Lung microvascular endothelial cell (primary cell): ENCODE measurements around the gene SIGLEC7. TPM values are rescaled to one million over a fixed set of nuclear protein-coding genes. Genes with fewer than 3 reads are reported as not detected.
"Not testable (repeated sequence)": the region's sequence is repeated elsewhere in the genome, so short reads cannot be mapped to it uniquely, and the experiment has no call there.

Experiments
- DNase-seq, 2 donors: peaks; one replicate each; pipeline versions ENCODE4 v3.0.0 to v3.0.0-alpha.2; 2010; ENCODE audit warnings: low read depth in 2 of 2
- total RNA-seq: library from RNA; depleted of rRNA; stranded (reverse); fragments of >200 nt; gene quantifications from 2 replicates; pipeline ENCODE4 v1.2.1, GENCODE V29; 2014

SIGLEC7 gene
- total RNA-seq, 1 donor from 2014 or later, result not detected

DNA sequence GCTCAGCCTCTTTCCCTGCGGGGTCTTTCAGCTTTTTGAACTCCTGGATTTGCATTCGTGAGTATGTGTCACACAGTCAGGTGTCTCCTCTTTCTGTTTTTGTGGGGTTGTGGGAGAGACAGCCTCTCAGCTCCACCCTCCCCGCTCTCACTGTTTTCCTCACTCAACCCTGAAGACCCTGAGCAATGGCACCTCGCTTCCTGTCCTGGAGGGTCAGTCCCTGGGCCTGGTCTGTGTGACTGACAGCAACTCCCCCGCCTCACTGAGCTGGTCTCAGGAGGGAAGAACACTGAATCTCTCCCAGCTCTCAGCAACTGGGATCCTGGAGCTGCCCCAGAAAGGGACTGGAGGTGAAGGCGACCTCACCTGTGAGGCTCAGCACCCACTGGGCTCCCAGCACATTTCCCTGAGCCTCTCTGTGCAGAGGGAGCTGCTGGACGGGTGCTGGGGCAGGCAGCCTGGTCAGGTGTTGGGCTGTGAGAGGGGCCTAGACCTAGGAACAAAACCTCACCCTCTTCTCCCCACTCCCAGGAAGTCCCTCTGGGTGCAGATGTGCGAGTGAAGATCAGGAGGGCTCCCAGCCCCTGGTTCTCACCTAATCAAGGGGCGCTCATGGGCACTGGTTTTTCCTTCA is 4.2 kb upstream of the SIGLEC7 start:
- no peak for DNase-seq

DNA sequence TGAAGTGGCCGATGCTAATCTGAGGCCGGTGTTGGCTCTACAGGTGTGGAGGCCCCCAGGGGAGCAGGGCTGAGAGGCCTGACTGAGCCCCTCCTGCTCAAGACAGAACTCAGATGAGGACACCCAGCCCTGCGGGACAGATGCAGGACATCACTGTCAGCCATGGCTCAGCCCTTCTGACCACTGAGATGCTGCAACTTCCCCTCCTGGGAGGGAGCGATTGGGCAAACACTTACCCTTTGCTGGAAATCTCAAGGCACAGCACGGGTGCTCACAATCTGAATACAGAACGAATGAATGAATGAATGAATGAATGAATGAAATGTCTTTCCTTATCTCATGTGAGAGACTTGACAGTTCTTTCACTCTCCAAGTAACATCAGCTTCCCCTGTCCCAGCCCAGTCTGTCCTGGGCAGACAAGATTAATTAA is 3.5 kb upstream of the SIGLEC7 start:
- DNase-seq, result no peak

DNA sequence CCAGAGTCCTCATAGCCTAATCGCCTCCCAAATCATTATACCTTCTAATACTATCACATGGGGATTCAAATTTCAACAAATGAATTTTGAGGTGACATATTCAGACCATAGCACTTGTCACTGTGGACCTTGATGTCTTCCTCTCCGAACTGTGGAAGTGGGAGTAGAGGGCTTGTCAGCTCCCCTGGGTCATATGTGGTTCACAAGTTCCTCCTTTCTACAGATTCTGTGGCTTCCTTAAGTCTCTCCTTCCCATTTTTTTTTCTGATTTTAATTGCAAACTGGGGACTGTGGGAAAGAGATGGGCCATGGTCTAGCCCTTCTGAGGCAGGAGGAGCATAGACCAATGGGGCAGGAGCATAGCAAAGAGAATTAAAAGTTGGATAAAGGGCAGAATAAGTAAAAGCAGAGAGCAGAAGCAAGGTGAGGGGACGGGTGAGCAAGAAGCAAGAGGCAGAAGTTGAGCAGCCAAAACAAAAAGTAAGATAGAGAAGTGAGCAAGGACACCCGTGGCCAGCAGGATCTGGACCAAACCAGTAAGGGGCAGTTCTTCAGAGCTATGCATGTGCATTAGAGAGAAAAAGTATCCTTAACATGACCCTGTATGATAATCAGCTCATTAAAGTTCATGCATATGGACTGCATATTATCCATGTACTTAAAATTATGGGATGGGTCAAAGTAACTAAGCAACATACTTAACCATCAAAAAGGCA is 2.6 kb upstream of the SIGLEC7 start:
- no peak for DNase-seq

DNA sequence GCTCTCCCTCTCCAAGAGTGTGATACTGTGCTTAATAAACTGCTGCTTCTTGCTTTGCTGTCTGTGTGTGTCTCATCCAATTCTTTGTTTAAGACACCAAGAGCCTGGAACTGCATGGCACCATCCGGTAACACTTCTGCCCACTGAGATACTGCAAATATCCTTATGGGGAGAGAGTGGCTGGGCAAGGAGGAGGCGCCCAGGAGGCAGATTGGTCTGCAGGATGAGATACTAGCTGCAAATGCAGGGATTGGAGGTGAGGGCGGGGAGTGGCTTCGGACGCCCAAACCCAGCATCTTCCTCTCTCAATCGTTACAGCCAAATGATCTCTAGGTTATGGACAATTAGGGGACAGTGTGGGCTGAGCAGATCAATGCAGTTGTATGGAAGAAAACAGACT is 1.7 kb upstream of the SIGLEC7 start:
- DNase-seq, result no peak

DNA sequence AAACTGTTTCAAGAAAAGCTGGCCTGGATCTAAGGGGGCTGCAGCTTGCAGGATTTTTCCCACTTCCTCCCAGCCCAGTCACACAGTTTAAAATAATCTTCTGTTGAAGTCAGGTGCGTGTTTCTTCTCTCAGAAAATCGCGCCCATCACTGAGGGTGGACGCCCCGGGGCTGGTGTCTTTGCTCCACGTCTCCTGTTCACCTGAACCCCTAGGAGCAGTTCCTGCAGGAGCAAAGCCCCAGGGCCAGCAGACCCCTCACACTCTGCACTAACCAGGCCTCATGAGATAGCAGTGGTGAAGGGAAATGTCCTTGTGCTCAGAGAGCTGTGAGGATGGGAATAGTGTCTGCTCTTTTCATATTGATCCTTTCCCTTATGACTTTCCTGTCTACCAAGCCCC is 920 bp upstream of the SIGLEC7 start:
- DNase-seq, result no peak

DNA sequence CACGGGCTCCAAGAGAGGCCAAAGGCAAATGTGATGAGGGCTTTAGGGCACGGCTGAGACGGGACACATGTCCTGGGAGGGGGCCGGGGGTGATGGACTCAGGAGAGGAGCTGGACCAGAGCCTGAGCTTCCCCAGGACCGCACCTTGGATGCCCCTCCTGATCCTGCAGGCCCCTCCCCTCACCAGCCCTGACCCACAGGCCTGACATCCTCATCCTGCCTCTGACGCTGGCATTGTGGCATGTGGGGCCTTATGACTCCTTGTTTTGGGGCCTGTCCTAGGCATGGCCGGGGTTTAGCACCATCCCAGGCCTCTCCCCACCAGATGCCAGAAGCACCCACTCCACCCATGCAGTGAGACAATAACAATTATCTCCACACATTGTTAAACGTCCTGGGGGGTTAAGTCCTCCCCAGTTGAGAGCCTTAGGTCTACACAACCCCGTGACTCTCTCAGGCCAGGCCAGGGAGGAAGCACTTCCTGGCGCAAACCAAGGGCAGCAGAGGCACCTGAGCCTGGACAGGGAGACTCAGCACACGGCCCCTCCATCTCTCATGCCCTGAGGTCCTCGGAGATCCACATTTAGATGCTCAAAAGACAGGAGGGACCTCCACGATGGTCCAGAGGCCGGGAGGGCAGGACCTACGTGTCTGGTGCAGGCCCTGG is 841 bp downstream of the SIGLEC7 start:
- not testable (repeated sequence) for DNase-seq

DNA sequence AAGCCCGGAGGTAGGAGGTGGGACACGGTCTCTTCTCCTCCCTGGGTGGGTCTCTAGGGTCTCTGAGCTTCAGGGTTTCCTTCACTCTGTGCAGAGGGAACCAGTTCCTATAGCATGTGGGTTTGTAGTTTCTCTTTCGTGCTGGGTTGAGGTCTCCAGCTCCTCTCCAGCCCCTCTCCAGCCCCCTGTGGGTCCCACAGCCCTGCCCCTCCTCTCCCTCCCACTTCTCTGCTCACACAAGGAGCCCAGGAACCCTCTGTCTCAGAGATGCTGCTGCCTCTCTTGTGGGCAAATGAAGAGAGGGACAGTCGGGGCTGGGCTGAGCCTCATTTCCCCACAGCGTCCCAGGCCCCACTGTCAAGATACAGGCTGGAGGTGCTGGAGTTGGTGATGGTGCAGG is 1.4 kb downstream of the SIGLEC7 start:
- DNase-seq, result no peak

DNA sequence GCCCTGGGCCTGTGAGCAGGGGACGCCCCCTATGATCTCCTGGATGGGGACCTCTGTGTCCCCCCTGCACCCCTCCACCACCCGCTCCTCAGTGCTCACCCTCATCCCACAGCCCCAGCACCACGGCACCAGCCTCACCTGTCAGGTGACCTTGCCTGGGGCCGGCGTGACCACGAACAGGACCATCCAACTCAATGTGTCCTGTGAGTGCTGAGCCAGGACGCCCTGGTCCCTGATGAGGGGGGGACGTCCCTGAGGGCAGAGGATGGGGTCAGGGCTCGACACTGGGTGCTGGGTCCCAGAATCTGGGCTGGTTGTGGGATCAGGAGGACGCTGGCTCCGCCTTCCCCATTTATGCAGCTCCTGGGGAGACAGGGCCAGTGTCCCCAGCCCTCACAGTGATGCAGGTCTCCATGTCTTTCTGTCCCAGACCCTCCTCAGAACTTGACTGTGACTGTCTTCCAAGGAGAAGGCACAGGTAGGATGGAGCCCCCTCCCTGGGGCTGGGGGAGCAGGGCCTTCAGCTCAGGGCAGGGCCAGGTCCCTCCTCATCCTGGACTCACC is 2.5 kb downstream of the SIGLEC7 start:
- DNase-seq, result no peak

DNA sequence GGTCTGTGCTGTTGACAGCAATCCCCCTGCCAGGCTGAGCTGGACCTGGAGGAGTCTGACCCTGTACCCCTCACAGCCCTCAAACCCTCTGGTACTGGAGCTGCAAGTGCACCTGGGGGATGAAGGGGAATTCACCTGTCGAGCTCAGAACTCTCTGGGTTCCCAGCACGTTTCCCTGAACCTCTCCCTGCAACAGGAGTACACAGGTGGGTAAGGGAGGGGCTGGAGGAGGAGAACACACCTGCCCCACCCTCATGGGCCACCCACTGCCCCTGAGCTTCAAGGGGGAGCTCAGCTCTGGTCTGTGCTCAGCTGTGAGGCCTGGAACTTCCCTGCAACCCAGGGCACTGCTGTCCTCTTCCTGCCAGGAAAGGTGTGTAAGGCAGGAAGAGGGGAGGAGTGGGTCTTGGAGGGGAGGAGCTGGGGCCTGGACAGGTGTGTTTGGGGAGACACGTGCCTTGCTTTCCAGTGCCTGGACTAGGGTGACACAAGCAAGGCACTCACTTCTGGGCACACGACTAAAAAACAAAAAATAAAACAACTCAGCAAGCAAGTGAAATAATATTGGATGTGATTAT is 3.9 kb downstream of the SIGLEC7 start:
- DNase-seq, result no peak

DNA sequence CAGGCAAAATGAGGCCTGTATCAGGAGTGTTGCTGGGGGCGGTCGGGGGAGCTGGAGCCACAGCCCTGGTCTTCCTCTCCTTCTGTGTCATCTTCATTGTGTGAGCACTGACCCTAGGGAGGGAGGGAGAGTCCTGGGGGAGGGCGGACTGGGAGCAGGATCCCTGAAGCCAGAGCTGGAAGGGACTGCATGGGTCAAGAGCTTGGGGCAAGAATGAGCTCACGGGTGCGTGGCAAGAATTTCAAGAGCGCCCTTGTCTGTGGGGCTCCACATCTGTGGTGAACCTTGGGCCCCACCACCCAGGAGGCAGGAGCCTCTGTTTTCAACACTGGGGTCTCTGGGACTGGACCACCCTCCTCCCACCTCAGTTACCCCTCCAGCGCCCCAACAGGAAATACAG is 4.7 kb downstream of the SIGLEC7 start:
- DNase-seq, result no peak

DNA sequence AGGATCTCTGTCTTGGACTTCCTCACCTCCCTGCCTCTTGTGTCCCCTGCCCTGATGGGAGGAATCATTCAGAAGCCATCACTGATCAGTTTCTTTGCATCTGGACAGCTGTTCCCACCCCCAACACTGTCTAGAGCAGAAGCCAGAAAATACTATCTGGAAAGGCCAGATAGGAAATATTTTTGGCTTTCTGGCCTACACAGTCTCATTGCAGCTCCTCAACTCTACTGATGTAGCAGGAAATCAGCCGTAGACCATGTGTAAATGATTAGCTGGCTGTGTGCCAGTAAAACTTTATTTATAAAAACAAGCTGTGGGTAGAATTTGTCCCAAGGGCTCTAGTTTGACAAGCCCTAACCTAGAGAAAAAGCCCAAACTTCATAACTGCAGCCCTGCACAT is 5.6 kb downstream of the SIGLEC7 start:
- DNase-seq, result peak in 1 of 2 donors; percentile 44

DNA sequence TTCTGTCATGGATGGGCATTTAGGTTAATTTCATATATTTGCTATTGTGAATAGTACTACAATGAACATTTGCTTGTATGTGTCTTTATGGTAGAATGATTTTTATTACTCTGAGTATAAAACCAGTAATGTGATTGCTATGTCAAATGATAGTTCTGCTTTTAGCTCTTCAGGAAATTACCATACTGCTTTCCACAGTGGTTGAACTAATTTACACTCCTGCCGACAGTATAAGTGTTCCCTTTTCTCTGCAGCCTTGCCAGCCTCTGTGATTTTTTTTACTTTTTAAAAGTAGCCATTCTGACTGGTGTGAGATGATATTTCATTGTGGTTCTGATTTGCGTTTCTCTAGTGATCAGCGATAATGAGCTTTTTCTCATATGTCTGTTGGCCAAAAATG is 6.5 kb downstream of the SIGLEC7 start:
- no peak for DNase-seq

DNA sequence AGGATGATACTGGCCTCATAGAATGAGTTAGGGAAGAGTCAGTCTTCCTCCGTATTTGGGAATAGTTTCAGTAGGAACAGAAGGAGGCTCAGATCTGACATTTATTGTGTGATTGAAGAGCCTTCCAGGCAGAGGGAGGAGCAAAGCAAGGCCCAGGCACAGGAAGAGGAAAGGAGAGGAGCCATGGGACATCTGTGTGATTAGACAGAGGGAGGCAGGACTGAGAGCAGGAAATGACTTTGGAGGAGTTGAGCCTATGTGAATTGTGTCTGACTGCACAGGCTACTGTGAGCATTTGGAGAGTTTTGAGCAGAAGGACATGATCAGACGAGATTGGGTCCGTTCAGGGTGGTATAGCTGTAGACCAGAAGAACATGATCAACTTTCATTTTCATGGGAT is 8.5 kb downstream of the SIGLEC7 start:
- DNase-seq, result no peak

DNA sequence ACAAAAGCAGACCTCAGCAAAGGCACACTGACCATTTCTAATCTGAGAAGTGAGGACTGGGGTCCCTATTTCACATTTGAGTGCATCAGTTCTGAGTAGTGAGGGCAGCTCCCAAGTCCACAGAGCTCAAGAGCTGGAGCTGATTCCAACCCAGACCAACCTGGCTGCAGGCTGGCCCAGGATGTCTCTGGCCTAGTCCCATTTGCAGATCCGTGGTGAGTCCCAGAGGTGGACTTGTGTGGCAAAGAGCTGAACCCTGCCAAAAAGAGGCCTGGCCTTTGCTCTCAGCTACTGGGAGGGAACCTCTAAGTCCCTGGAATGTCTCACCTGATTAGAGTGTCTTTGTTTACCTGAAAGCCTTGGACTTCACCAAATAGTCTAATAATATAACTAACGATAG is 14.6 kb downstream of the SIGLEC7 start:
- DNase-seq, result no peak

DNA sequence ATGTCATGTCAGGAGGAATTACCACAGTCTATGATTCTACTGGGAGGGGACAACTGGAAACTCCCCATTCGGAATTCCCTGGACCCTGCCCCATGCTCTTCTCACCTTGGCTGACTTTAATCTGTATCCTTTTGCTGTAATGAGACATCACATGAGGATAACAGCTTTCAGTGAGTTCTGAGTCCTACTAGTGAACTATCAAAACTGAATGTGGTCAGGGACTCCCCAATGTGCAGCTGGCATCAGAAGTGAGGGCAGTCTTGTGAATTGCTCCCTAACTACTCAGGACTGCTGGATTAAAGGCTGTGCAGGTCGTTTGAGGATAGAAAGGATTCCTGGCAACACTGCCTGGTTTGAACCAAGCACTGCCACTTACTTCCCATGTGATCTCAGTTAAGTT is 15.2 kb downstream of the SIGLEC7 start:
- no peak for DNase-seq

DNA sequence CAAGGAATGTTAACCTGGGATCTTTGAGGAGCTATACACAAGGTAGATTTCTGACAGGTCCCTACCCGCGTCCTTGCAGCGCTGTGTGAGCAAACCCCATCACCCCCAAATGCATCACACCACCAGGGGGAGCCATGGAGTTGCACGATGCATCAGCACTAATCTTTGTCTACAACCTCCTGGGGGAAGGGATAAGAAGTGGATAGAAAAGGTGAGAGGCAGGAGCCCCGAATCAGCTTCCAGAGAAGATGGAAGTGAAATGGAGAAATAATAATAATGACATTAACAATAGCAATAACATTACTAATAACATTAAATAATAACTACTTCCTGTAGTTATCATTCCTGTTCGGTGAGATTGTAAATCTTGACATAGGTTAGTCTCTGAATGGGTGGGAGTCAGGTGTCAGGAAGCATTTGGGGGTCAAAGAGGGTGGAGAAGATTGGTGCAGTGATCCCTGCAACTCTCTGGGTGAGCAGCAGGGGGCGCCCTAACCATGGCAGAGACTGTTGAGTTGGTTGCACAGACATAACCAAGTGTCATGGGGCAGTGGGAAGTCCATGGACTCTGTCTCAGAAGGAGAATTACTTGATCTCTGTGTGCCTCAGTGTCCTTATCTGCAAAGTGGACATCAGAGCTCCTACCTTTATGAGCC is 16.5 kb downstream of the SIGLEC7 start:
- DNase-seq, result peak; percentile 44 to 51

DNA sequence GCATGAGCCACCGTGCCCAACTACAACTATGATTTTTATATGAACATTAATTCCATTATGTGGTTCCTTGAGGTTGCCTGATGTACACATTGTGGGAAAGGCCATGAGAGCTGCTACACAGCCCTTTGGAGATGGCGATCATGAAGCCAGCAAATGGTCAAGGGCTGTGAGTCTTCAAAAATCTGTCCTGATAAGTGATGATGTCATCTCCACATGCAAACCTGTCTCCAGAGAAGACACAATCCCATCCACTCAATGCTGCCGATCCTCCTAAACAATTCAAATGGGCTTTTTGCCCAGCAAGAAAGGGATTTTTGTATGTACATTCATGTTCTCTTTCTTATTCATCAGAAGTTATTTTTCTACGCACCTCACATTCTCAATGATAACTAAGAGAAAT is 17.6 kb downstream of the SIGLEC7 start:
- no peak for DNase-seq

DNA sequence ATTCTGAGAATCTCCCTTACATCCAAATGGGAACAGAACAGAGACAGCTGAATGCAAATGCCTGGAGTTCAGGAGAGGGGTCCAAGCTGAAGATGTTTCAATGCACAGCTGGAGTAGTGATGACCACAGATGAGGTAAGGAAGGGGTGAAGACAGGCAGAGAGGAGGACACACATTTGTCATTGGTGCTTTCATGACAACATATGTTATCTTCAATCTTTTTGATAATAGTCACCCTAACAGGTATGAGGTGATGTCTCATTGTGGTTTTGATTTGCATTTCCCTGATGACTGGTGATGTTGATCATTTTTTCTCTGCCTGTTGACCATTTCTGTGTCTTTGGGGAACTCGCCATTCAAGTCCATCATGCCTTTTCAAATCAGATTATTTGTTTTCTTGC is 19.2 kb downstream of the SIGLEC7 start:
- no peak for DNase-seq

DNA sequence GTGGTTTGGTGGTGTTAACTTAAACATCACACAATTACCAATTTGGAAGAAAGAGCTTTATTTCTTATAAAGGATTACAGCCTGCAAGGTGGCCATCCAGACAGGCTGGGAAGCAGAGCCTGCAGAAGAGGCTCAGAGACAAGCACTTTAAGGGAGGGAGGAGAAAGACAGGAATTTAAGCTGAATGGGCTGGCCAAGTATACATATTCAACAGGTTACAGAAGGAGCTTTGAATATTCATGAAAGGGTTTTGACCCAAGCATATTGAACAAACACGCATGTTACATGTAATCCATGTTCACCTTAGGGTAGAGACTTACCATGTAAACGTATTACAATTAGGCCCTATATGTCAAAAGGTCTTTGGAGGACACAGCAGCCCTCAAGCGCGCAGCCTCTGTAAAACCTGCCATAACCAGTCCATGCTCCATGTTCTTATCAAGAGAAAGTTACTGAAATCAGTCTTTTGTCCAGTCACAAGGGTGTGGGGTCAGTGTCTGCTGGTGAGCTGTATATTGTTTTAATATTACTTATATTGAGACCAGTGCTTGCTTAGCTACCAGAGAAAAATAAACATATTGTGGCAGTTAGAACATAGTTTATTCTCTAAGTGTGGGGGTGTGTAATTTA is 19.9 kb downstream of the SIGLEC7 start:
- no peak for DNase-seq

DNA sequence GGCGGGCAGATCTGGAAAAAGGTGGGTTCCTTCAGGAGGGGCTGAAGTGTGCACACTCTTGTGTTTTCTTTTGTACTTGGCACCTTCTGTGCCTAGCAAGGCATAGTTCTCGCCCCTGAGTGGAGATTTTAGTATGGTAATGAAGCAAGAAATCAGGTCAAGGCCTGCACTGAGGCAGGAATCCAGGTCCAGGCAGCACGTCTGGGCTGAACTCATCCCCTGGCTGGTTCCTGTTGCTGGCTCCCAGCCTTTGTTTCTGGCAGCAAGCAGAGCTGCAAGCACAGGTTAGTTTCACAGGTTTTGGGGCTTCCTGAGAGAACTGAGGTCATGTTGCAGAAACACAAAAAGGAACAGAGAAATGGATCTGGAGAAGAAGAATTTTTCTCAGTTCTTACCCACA is 21.2 kb downstream of the SIGLEC7 start:
- DNase-seq, result no peak

DNA sequence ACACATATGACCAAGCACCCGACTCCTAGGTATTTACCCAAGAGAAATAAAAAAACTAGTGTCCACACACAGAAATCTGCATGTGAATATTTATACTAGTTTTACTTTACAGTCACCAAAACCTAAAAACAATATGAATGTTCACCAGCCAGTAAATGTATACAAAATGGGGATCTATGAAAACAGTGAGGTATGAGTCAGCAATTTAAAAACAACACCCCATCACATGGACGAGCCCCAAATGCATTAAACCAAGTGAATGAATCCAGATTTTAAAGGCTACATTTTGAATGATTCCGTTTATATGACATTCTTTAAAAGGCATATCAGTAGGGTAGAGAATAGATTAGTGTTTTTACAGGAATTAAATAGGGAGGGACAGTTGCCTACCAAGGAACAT is 22.1 kb downstream of the SIGLEC7 start:
- no peak for DNase-seq
